Effector CD8-positive, alpha-beta T cell (primary cell): Measurements from ENCODE around the gene B9D2.
A peak's percentile ranks its signal among the peaks of the same experiment; 100 is the strongest.
"Not testable (repeated sequence)": the region's sequence is repeated elsewhere in the genome, so short reads cannot be mapped to it uniquely, and the experiment has no call there.

Experiments
- DNase-seq: peaks from one replicate; lab custom pipeline; 2025; lab: John Stamatoyannopoulos, UW

The B9D2 gene

GRCh38 chr19:41391618-41392017, 27.7 kb upstream of the B9D2 start:
- DNase-seq: no peak

GRCh38 chr19:41386442-41386841, 22.5 kb upstream of the B9D2 start:
- no peak for DNase-seq

GRCh38 chr19:41384351-41384750, 20.4 kb upstream of the B9D2 start:
- no peak for DNase-seq

GRCh38 chr19:41381536-41381935, 17.6 kb upstream of the B9D2 start:
- DNase-seq: not testable (repeated sequence)

- DNase-seq: peak; percentile 19
Measured at GRCh38 chr19:41377977-41378709, 14.2 kb upstream of the B9D2 start.

- no peak for DNase-seq
Measured at GRCh38 chr19:41376998-41377365, 13.0 kb upstream of the B9D2 start.

- no peak for DNase-seq
Measured at GRCh38 chr19:41376241-41376997, 12.5 kb upstream of the B9D2 start, which contains the start of gene TMEM91. TMEM91 (plus strand) TSS chr19:41376533; CDS start chr19:41378310, 1,777 bp downstream.

- no peak for DNase-seq
Measured at GRCh38 chr19:41373993-41374392, 10.0 kb upstream of the B9D2 start.

- DNase-seq: no peak
Measured at GRCh38 chr19:41372501-41372900, 8.6 kb upstream of the B9D2 start.

- no peak for DNase-seq
Measured at GRCh38 chr19:41371541-41371940, 7.6 kb upstream of the B9D2 start.

GRCh38 chr19:41371119-41371518, 7.2 kb upstream of the B9D2 start:
- not testable (repeated sequence) for DNase-seq

- no peak for DNase-seq
Measured at GRCh38 chr19:41369769-41370168, 5.8 kb upstream of the B9D2 start.

- no peak for DNase-seq
Measured at GRCh38 chr19:41367848-41368301, 3.9 kb upstream of the B9D2 start.

- DNase-seq: no peak
Measured at GRCh38 chr19:41366089-41366488, 2.1 kb upstream of the B9D2 start.

GRCh38 chr19:41364524-41365391, 809 bp upstream of the B9D2 start:
- DNase-seq: no peak

- no peak for DNase-seq
Measured at GRCh38 chr19:41363371-41363752, 587 bp downstream of the B9D2 start.

- DNase-seq: no peak
Measured at GRCh38 chr19:41362143-41362847, 1.7 kb downstream of the B9D2 start.

GRCh38 chr19:41359741-41360140, 4.2 kb downstream of the B9D2 start:
- DNase-seq: no peak

- no peak for DNase-seq
Measured at GRCh38 chr19:41357746-41358145, 6.2 kb downstream of the B9D2 start.

- DNase-seq: no peak
Measured at GRCh38 chr19:41356984-41357739, 6.8 kb downstream of the B9D2 start.

- no peak for DNase-seq
Measured at GRCh38 chr19:41355802-41356201, 8.1 kb downstream of the B9D2 start.
